Measurements from ENCODE around the gene MBD2. TPM values are rescaled to one million over a fixed set of nuclear protein-coding genes. Genes with fewer than 3 reads are reported as not detected.
"Not testable (repeated sequence)": the region's sequence is repeated elsewhere in the genome, so short reads cannot be mapped to it uniquely, and the experiment has no call there.

The MBD2 gene
- total RNA-seq, 2 experiments from 2014 or later = 133 to 134 TPM

DNA sequence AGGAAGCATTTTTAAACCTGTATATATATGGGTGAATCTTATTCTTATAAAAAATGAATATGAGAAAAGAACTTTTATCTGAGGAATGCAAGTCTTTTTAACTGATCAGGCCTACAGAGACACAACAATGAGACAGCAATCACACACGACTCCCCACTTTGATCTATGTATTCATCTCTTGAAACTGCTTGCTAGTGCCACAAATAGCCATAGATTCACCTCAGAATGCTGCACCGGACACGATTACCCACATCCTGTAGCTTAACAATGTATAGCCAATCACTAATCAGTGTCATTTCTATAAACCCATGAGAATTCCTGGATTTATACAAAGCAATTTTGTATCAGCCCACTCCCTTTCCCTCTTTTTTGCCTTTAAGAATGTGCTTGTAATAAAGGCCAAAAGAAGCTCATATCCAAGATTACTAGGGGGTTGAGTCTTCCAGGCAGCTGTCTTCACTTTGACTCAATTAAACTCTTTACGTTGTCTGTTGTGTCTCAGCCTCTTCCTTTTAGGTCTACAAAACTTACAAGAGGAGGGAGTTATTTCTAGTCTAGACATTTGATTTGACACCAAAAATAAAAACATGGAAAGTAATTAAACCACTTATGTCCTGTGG, 94.9 kb downstream of the MBD2 start:
- no peak for DNase-seq
- H3K4me3 Mint-ChIP-seq = no peak overlapping the region
- H3K9me3 Mint-ChIP-seq = no peaks in the 10 kb centered on the region
- ChIA-PET POLR2A (interaction anchor here (1.4 kb wide), 1 partner anchor 94 kb away, joined by 6 read pairs; no protein-coding TSS in a partner anchor), CTCF (interaction anchor here (1.2 to 2.3 kb wide), 7 partner anchors 10 to 228 kb away, joined by 3 to 15 read pairs (median 6); partner anchors contain the start of genes C18orf54 and STARD6)
- peaks cover 16% of the 10 kb centered on the region for H3K4me1 Mint-ChIP-seq
- H3K36me3 Mint-ChIP-seq (ENCODE audit: low read depth) = no peaks in the 10 kb centered on the region
- no peak overlapping the region for H3K27ac Mint-ChIP-seq
- H3K27me3 Mint-ChIP-seq = no peaks in the 10 kb centered on the region

DNA sequence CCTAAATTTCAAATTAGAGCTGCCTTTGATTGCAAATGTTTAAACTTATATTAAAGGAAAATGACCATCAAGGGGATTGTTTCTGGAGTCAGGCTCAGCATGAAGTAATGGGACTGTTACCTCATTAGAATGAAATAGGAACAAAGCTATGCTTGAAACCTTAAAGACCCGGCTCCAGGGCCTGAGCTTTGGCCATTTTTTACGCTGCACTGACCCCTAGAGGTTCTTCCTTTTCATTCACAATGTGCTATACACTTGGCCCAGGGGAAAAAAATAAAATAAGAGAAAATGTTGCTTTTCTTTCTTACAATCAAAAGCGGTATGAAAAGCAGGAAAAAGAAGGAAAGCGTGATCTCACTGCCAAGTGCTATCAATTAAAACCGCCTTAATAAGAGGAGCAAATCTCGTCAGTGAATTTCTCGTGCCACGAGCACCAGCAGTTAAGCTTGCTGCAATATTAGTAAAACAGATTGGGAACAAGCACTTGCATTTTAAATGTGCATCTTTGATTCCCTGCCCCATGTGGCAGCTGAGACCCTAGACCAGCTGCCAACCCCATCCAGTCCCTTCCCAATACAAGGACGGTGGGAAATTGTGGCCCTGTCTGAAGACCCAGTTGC, 96.6 kb downstream of the MBD2 start:
- DNase-seq = peak; percentile 30
- H3K9me3 Mint-ChIP-seq = no peaks in the 10 kb centered on the region
- H3K36me3 Mint-ChIP-seq (ENCODE audit: low read depth) = no peaks in the 10 kb centered on the region
- peaks cover 16% of the 10 kb centered on the region for H3K4me1 Mint-ChIP-seq
- no peak overlapping the region for H3K4me3 Mint-ChIP-seq
- ChIA-PET POLR2A (no interaction called here), CTCF (interaction anchor here (0.7 to 2.3 kb wide), 12 partner anchors 8 to 561 kb away, joined by 3 to 15 read pairs (median 3); no protein-coding TSS in a partner anchor)
- no peaks in the 10 kb centered on the region for H3K27me3 Mint-ChIP-seq
- no peak overlapping the region for H3K27ac Mint-ChIP-seq

DNA sequence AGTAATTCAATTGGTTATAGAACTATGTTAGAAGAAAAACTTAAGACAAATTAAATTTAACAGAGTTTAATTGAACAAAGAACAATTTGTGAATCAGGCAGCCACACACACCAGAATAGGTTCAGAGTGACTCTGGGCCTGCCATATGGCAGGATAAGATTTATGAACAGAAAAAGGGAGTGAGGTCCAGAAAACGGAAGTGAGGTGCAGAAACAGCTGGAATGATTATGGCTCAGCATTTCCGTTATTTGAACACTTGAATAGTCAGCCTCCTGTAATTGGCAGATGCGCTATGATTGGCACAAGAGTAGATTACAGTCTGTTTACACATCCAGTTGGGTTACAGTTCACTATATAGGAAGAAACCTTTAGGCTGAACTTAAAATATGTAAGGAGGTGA, 99.0 kb downstream of the MBD2 start:
- ChIA-PET CTCF (no interaction called here), POLR2A (no interaction called here)
- H3K9me3 Mint-ChIP-seq = no peaks in the 10 kb centered on the region
- no peak overlapping the region for H3K27ac Mint-ChIP-seq
- H3K27me3 Mint-ChIP-seq = no peaks in the 10 kb centered on the region
- no peaks in the 10 kb centered on the region for H3K36me3 Mint-ChIP-seq (ENCODE audit: low read depth)
- H3K4me3 Mint-ChIP-seq = no peak overlapping the region
- DNase-seq = no peak
- H3K4me1 Mint-ChIP-seq = peaks cover 16% of the 10 kb centered on the region

DNA sequence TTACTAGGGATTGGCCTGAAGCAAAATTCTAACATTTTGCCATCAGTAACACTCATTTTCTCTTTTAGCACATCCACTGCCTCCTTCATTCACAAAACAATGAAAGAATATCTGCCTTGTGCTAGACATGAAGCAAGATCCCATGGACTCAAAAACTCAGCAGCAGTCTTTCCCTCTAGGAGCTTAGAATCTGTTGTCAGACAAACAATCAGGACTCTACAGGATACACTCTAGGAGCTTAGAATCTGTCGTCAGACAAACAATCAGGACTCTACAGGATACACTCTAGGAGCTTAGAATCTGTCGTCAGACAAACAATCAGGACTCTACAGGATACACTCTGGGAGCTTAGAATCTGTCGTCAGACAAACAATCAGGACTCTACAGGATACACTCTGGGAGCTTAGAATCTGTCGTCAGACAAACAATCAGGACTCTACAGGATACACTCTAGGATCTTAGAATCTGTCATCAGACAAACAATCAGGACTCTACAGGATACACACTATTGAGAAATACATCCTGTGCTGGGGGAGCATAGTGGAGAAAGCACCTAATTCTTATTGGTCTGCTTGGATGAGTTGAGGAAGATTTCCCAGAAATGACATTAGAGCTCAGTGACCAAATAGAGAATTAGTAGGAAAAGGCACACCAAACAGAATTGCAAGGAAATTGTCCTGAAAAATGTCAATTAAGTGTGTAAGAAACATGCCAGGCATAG, 100.6 kb downstream of the MBD2 start:
- CTCF ChIA-PET, POLR2A ChIA-PET: not testable (repeated sequence)

DNA sequence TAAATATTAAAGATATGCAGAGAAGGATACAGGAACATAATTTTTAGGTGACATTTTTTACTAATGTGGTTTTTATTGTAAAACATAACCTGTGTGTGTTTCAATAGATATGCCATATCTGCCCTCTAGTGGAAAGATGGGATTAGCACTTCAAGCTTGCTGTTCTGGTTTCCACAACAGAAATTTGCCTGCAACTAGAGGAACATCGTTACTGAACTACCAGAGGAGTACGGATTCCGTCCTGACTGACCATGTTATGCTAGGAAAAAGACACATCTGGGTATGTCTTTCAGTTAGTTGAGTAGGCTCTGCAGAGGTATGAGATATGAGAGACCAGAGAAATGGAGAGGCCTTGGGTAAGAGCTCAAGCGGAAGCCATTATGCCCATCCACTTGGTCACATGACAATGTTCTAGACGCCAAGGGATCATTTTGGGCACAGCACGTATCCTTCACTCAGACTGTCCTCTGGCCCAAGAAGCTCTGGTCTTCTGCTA, 104.9 kb downstream of the MBD2 start:
- CTCF ChIA-PET = interaction anchor here (0.5 to 3.3 kb wide), 22 partner anchors 9 to 915 kb away, joined by 3 to 33 read pairs (median 4); partner anchors contain the start of gene POLI
- H3K4me3 Mint-ChIP-seq = peak overlapping the region; percentile 27
- no peaks in the 10 kb centered on the region for H3K9me3 Mint-ChIP-seq
- H3K27me3 Mint-ChIP-seq = no peaks in the 10 kb centered on the region
- POLR2A ChIA-PET = interaction anchor here (1.1 to 1.6 kb wide), 2 partner anchors 151 to 211 kb away, joined by 4 to 6 read pairs; no protein-coding TSS in a partner anchor
- no peak for DNase-seq
- no peaks in the 10 kb centered on the region for H3K36me3 Mint-ChIP-seq (ENCODE audit: low read depth)
- no peak overlapping the region for H3K27ac Mint-ChIP-seq
- H3K4me1 Mint-ChIP-seq = peaks cover 9% of the 10 kb centered on the region

More for the DNA sequence above, 100.6 kb downstream of the MBD2 start:
- not testable (repeated sequence) for DNase-seq; H3K27ac Mint-ChIP-seq; H3K36me3 Mint-ChIP-seq (ENCODE audit: low read depth); H3K27me3 Mint-ChIP-seq; H3K4me3 Mint-ChIP-seq; H3K4me1 Mint-ChIP-seq; H3K9me3 Mint-ChIP-seq

DNA sequence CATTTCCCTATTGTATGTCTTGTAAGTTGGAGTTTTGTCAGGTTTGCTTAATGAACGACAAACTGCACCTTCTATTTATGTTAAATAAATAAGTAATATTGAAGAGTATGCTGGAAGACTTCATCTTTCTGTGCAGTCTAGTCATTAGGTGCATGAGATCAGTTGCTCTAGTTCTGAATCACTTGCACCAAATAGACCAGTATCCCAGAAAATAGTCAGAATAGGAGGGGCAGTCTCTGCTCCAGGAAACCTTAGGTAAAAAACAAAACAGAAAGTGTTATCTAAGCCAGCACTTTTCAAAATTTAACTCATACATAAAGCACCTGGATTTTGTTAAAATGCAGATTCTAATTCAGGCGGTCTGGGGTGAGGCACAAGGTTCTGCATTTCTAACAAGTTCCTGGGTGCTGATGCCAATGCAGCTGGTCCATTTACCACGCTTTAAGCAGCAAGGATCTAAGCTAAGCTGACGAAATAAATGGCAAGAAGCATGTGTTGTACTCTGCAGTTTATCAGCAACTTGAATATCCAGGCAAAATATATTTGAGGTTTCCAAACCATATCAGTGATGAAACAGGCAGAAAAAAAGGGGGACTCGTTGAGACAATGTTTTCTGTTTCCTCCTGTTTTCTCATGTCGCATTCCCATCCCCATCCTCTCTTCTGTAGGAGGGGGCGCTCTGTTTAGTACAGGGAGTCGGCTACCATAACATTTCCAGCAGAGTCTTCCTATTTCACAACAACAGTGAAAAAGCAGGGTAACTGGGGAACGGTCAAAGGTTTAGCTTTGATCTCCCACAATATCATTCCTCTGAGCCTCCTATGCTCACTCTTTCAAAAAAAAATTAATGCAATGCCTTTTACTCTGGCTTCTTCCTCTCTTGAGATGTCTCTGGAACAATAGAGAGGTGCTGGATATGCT, 106.4 kb downstream of the MBD2 start:
- H3K27ac Mint-ChIP-seq = no peak overlapping the region
- DNase-seq = no peak
- POLR2A ChIA-PET = no interaction called here
- peaks cover 9% of the 10 kb centered on the region for H3K4me1 Mint-ChIP-seq
- H3K36me3 Mint-ChIP-seq (ENCODE audit: low read depth) = no peaks in the 10 kb centered on the region
- CTCF ChIA-PET = interaction anchor here (1.1 to 3.3 kb wide), 5 partner anchors 12 to 415 kb away, joined by 3 to 33 read pairs (median 5); no protein-coding TSS in a partner anchor
- H3K4me3 Mint-ChIP-seq = no peak overlapping the region
- no peaks in the 10 kb centered on the region for H3K27me3 Mint-ChIP-seq
- H3K9me3 Mint-ChIP-seq = no peaks in the 10 kb centered on the region

DNA sequence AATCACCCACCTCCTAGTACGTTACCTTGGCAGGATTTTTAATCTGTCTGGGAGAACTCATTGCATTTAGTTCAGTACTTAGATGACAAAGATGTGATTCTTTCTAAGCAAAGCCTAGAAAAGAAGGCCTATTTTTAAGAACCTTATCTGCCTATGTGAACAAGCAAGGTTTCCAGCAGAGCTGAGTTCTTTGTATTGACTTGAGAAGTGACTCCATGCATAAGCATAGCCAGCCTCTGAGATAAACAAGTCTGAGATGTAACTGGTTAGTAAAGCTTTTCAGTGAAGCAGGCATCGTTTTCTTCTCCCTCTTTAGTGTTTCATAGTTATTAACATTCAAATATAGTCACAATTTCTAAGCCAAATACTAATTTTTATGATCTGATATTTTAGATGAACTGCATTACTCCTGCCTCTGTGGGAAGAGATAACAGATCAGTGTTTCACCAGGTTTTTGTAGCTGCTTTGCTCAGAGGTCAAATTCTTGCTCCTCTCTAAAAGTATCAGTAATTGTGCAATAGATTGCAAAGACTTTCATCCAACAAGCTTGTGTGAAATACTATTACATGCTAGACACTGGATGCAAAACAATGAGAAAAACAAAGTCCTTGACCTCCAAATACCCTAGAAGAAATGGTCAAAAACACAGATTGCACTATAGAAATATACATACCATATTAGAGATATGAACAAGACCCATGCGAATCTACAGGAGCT, 107.8 kb downstream of the MBD2 start:
- no peak for DNase-seq
- no peak overlapping the region for H3K4me3 Mint-ChIP-seq
- POLR2A ChIA-PET = no interaction called here

DNA sequence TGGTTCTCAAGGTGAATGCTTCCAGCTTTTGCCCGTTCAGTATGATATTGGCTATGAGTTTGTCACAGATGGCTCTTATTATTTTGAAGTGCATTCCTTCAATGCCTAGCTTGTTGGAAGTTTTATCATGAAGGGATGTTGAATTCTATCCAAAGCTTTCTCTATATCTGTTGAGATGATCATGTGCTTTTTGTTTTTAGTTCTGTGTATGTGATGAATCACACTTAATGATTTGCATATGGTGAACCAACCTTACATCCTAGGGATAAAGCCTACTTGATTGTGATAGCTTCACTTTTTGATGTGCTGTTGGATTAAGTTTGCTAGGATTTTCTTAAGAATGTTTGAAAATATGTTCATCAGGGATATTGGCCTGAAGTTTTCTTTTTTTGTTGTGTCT, 112.1 kb downstream of the MBD2 start:
- DNase-seq = no peak
- ChIA-PET POLR2A (no interaction called here), CTCF (interaction anchor here (0.7 to 1.5 kb wide), 2 partner anchors 16 to 583 kb away, joined by 3 to 5 read pairs; no protein-coding TSS in a partner anchor)
- Mint-ChIP-seq H3K36me3 (ENCODE audit: low read depth) (no peaks in the 10 kb centered on the region), H3K4me1 (peaks cover under 1% of the 10 kb centered on the region), H3K27ac (no peak overlapping the region), H3K9me3 (no peaks in the 10 kb centered on the region), H3K4me3 (no peak overlapping the region), H3K27me3 (peaks cover 6% of the 10 kb centered on the region)

More for the DNA sequence above, 107.8 kb downstream of the MBD2 start:
- Mint-ChIP-seq H3K9me3 (no peaks in the 10 kb centered on the region), H3K36me3 (ENCODE audit: low read depth) (no peaks in the 10 kb centered on the region), H3K27ac (no peak overlapping the region), H3K27me3 (peaks cover 4% of the 10 kb centered on the region), H3K4me1 (peaks cover 9% of the 10 kb centered on the region)
- CTCF ChIA-PET = interaction anchor here (1.1 to 1.9 kb wide), 3 partner anchors 13 to 211 kb away, joined by 3 to 7 read pairs (median 4); no protein-coding TSS in a partner anchor

DNA sequence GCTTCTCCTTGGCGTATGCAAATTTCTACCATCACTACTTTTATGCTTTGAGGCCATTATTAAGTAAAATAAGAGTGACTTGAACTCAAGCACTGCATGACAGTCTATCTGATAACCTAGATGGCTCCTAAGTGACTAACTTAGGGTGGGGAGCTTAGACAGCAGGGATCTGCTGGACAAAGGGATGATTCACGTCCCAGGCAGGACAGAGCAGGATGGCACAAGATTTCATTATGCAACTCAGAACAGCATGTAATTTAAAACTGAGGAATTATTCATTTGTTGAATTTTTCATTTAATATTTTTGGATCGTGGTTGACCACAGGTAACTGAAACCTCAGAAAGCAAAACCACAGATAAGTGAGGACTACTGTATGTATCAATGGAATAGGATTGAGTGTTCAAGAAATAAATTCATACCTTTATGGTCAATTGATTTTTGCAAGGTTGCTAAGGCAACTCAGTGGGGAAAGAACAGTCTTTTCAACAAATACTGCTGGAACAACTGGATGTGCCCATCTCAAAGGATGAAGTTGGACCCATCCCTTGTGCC, 115.3 kb downstream of the MBD2 start:
- H3K4me1 Mint-ChIP-seq = no peaks in the 10 kb centered on the region
- peaks cover 6% of the 10 kb centered on the region for H3K27me3 Mint-ChIP-seq
- no peaks in the 10 kb centered on the region for H3K9me3 Mint-ChIP-seq
- no peaks in the 10 kb centered on the region for H3K36me3 Mint-ChIP-seq (ENCODE audit: low read depth)
- no peak overlapping the region for H3K27ac Mint-ChIP-seq
- ChIA-PET CTCF (no interaction called here), POLR2A (no interaction called here)
- no peak for DNase-seq
- no peak overlapping the region for H3K4me3 Mint-ChIP-seq

DNA sequence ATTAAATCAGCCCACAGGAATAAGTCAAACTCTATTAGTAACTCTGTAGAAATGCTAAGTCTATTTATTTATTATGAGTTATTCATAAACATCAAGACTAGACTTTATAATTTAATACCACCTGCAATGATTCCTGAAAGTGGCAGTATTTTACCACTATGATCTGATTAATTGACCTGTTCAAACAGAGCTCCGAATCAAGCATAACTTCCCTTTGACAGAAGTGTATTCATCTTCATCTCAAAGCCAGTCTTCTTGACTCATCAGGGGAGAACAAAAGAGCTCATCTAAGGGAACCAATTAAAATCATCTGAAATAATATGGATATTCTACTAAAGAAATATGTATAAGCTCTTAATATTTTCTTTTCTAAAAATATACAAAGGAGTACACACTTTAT, 122.3 kb downstream of the MBD2 start:
- ChIA-PET CTCF (no interaction called here), POLR2A (no interaction called here)
- Mint-ChIP-seq H3K36me3 (ENCODE audit: low read depth) (no peaks in the 10 kb centered on the region), H3K4me1 (no peaks in the 10 kb centered on the region), H3K27me3 (no peaks in the 10 kb centered on the region), H3K4me3 (no peak overlapping the region), H3K9me3 (peaks cover 3% of the 10 kb centered on the region), H3K27ac (no peak overlapping the region)
- no peak for DNase-seq
